HG02642 (cell line): ENCODE measurements around the gene DARS1.
"Not testable (repeated sequence)": the region's sequence is repeated elsewhere in the genome, so short reads cannot be mapped to it uniquely, and the experiment has no call there.

Experiments used
- ATAC-seq: cut with Tn5 transposase; IDR thresholded peaks from one replicate; pipeline ENCODE4 v1.9.1; 2021; ENCODE audit warnings: mild to moderate bottlenecking; ENCODE audit not compliant: unreplicated experiment, poor library complexity

Gene DARS1

GRCh38 chr2:135894930-135895329, 90.5 kb downstream of the DARS1 start:
- ATAC-seq: no peak

GRCh38 chr2:135893374-135893794, 92.0 kb downstream of the DARS1 start:
- ATAC-seq: no peak

- ATAC-seq: no peak
These were observed 94.6 kb downstream of the DARS1 start for GRCh38 chr2:135890835-135891234.

DNA sequence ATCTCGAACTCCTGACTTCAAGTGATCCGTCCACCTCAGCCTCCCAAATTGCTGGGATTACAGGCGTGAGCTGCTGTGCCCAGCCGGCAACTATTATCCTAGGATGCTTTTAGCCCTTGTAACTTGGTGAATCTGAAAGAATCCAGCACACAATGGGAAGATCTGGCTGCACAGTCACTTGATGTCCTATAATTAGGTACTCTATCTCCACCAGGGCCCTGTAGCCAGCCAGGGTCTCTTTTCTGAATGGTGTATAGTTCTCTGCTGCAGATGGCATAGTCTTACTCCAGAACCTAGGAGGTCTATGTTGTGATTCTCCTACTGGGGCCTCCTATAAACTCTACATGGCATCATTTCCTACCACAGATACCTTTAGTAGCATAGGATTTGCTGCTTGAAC, 95.3 kb downstream of the DARS1 start:
- ATAC-seq: no peak

DNA sequence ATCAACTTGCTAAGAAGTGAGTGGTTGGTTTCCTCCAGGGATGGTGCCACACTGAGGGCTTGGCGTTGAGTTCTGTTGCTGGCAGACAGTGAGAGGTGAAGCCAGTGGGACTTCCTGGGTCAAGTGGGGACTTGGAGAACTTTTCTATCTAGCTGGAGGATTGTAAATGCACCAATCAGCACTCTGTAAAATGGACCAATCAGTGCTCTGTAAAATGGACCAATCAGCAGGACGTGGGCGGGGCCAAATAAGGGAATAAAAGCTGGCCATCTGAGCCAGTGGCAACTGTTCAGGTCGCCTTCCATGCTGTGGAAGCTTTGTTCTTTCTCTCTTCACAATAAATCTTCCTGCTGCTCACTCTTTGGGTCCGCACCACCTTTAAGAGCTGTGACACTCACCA, 96.8 kb downstream of the DARS1 start:
- not testable (repeated sequence) for ATAC-seq

GRCh38 chr2:135885709-135886108, 99.7 kb downstream of the DARS1 start:
- ATAC-seq: no peak

- ATAC-seq: no peak
These were observed 103.0 kb downstream of the DARS1 start for GRCh38 chr2:135882415-135882814.

- ATAC-seq: not testable (repeated sequence)
These were observed 108.7 kb downstream of the DARS1 start for GRCh38 chr2:135876770-135877169.

GRCh38 chr2:135876066-135876711, 109.2 kb downstream of the DARS1 start, which contains the start of gene MCM6:
Gene MCM6, minus strand, starts transcription at chr2:135876443. Its CDS starts 78 bp downstream, at chr2:135876365.
- ATAC-seq: peak; percentile 93

GRCh38 chr2:135875491-135876065, 109.8 kb downstream of the DARS1 start:
- ATAC-seq: peak; percentile 67

DNA sequence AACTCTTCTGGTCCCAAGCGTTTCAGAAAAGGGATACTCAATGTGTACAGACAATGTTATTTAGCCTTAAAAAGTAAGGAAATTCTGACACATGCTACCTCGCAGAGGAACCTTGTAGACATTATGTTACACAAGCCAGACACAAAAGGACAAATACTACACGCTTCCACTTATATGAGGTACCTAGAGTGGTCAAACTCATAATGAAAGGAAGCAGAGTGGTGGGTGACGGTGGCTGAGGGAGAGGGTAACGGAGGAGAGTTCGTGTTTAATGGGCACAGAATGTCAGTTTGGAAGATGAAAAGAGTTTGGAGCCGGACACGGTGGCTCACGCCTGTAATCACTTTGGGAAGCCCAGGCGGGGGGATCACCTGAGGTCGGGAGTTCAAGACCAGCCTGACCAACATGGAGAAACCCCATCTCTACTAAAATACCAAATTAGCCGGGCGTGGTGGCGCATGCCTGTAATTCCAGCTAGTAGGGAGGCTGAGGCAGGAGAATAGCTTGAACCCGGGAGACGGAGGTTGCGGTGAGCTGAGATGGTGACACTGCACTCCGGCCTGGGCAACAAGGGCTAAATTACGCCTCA, 110.6 kb downstream of the DARS1 start:
- ATAC-seq: no peak

GRCh38 chr2:135870571-135870970, 114.9 kb downstream of the DARS1 start:
- ATAC-seq: peak; percentile 70

- ATAC-seq: no peak
These were observed 122.2 kb downstream of the DARS1 start for GRCh38 chr2:135863233-135863632.

DNA sequence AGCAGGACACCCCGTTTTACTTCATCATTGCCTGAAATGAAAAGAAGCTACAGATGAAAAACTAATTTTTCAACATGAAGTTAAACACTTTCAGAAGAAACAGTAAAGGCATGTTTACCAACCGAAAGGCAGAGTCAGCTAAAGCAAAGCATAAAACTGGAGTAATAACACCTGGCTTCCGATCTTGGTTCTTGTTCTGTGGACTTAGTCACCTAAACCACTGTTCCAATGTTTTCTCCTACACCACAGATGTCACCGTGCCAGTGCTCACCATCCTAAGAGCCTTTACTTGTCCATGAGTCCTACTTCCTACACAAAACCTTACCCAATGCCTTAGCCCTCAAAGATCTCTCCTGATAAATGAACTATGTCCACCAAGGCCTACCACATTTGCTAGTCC, 122.7 kb downstream of the DARS1 start:
- no peak for ATAC-seq
